ENCODE results near the gene DIPK2A. TPM values are rescaled to one million over a fixed set of nuclear protein-coding genes. Genes with fewer than 3 reads are reported as not detected.

Gene DIPK2A
- total RNA-seq, 2 donors from 2014 or later = 40.5 to 42.5 TPM

- no peaks in the 10 kb centered on the region for H3K36me3 ChIP-seq (ENCODE audit: control insufficient read depth, insufficient read depth, low read length)
- no peak overlapping the region for H3K27ac ChIP-seq (ENCODE audit: low read depth, low read length)
- Mint-ChIP-seq H3K4me3 (no peak overlapping the region), H3K27ac (no peak overlapping the region), H3K4me1 (peaks cover 5% of the 10 kb centered on the region), H3K27me3 (ENCODE audit: insufficient read depth) (no peaks in the 10 kb centered on the region), H3K36me3 (ENCODE audit: low read depth) (no peaks in the 10 kb centered on the region), H3K9me3 (peaks cover 11% of the 10 kb centered on the region)
- no peaks in the 10 kb centered on the region for H3K4me1 ChIP-seq (ENCODE audit: control insufficient read depth, insufficient read depth, low read length)
- no peak overlapping the region for H3K4me3 ChIP-seq (ENCODE audit: low read length)
- no peak overlapping the region for H3K9ac ChIP-seq (ENCODE audit: extremely low read depth, low read length, poor library complexity, severe bottlenecking)
- no peaks in the 10 kb centered on the region for H3K9me3 ChIP-seq (ENCODE audit: control insufficient read depth, low read length)
- TF ChIP-seq, protein P1, sequence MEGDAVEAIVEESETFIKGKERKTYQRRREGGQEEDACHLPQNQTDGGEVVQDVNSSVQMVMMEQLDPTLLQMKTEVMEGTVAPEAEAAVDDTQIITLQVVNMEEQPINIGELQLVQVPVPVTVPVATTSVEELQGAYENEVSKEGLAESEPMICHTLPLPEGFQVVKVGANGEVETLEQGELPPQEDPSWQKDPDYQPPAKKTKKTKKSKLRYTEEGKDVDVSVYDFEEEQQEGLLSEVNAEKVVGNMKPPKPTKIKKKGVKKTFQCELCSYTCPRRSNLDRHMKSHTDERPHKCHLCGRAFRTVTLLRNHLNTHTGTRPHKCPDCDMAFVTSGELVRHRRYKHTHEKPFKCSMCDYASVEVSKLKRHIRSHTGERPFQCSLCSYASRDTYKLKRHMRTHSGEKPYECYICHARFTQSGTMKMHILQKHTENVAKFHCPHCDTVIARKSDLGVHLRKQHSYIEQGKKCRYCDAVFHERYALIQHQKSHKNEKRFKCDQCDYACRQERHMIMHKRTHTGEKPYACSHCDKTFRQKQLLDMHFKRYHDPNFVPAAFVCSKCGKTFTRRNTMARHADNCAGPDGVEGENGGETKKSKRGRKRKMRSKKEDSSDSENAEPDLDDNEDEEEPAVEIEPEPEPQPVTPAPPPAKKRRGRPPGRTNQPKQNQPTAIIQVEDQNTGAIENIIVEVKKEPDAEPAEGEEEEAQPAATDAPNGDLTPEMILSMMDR (conservative IDR thresholded peaks at IDR 0.05) = no peak
- DNase-seq = no peak
- no peaks in the 10 kb centered on the region for H3K27me3 ChIP-seq (ENCODE audit: control insufficient read depth, insufficient read depth, low read length, poor library complexity, severe bottlenecking)
Measured at GRCh38 chr3:143955113-143955512, 16.5 kb upstream of the DIPK2A start.

GRCh38 chr3:143956838-143957237 is 14.8 kb upstream of the DIPK2A start:
- Histone ChIP-seq H3K4me1 (ENCODE audit: control insufficient read depth, insufficient read depth, low read length) (no peaks in the 10 kb centered on the region), H3K4me3 (ENCODE audit: low read length) (no peak overlapping the region), H3K36me3 (ENCODE audit: control insufficient read depth, insufficient read depth, low read length) (no peaks in the 10 kb centered on the region), H3K27ac (ENCODE audit: low read depth, low read length) (no peak overlapping the region), H3K9ac (ENCODE audit: extremely low read depth, low read length, poor library complexity, severe bottlenecking) (no peak overlapping the region), H3K9me3 (ENCODE audit: control insufficient read depth, low read length) (no peaks in the 10 kb centered on the region), H3K27me3 (ENCODE audit: control insufficient read depth, insufficient read depth, low read length, poor library complexity, severe bottlenecking) (no peaks in the 10 kb centered on the region)
- H3K27me3 Mint-ChIP-seq (ENCODE audit: insufficient read depth) = no peaks in the 10 kb centered on the region
- H3K36me3 Mint-ChIP-seq (ENCODE audit: low read depth) = no peaks in the 10 kb centered on the region
- peaks cover 11% of the 10 kb centered on the region for H3K9me3 Mint-ChIP-seq
- no peak overlapping the region for H3K27ac Mint-ChIP-seq
- TF ChIP-seq, protein P1 (conservative IDR thresholded peaks at IDR 0.05) = no peak
- no peak for DNase-seq
- no CpG with 5 or more reads among the region's 1 CpG for WGBS, 2 experiments (ENCODE audit: insufficient coverage in 1 of 2, insufficient read length in 1 of 2)
- no peak overlapping the region for H3K4me3 Mint-ChIP-seq
- peaks cover 5% of the 10 kb centered on the region for H3K4me1 Mint-ChIP-seq

- Histone ChIP-seq H3K4me1 (ENCODE audit: control insufficient read depth, insufficient read depth, low read length) (no peaks in the 10 kb centered on the region), H3K9me3 (ENCODE audit: control insufficient read depth, low read length) (no peaks in the 10 kb centered on the region), H3K36me3 (ENCODE audit: control insufficient read depth, insufficient read depth, low read length) (no peaks in the 10 kb centered on the region), H3K4me3 (ENCODE audit: low read length) (no peak overlapping the region), H3K9ac (ENCODE audit: extremely low read depth, low read length, poor library complexity, severe bottlenecking) (no peak overlapping the region), H3K27me3 (ENCODE audit: control insufficient read depth, insufficient read depth, low read length, poor library complexity, severe bottlenecking) (no peaks in the 10 kb centered on the region), H3K27ac (ENCODE audit: low read depth, low read length) (no peak overlapping the region)
- Mint-ChIP-seq H3K4me3 (no peak overlapping the region), H3K36me3 (ENCODE audit: low read depth) (no peaks in the 10 kb centered on the region), H3K27me3 (ENCODE audit: insufficient read depth) (no peaks in the 10 kb centered on the region), H3K27ac (no peak overlapping the region), H3K4me1 (peaks cover 5% of the 10 kb centered on the region), H3K9me3 (peaks cover 11% of the 10 kb centered on the region)
- TF ChIP-seq, protein P1 (conservative IDR thresholded peaks at IDR 0.05) = no peak
- DNase-seq = no peak
Measured at GRCh38 chr3:143957453-143957852, 14.2 kb upstream of the DIPK2A start.
